ENCODE data around the gene PCDHGA3.
"Not testable (repeated sequence)": the region's sequence is repeated elsewhere in the genome, so short reads cannot be mapped to it uniquely, and the experiment has no call there.

PCDHGA3 gene

GRCh38 chr5:141343242-141343952 lies at the start of gene PCDHGA3:
Gene PCDHGA3, plus strand, starts transcription at chr5:141343829. Its CDS starts 205 bp downstream, at chr5:141344034.
- Histone ChIP-seq H3K4me1 (ENCODE audit: control insufficient read depth, insufficient read depth, low read length) (no peaks in the 10 kb centered on the region), H3K4me3 (ENCODE audit: low read length) (peak within 1 kb of the TSS; percentile 79), H3K9ac (ENCODE audit: low read length) (peak within 1 kb of the TSS; percentile 68), H3K9me3 (ENCODE audit: control insufficient read depth, low read length) (peaks cover 48% of the 10 kb centered on the region), H3K36me3 (ENCODE audit: control insufficient read depth, insufficient read depth, low read length, severe bottlenecking) (no peaks in the 10 kb centered on the region), H3K27me3 (replicated peaks; ENCODE audit: control insufficient read depth, insufficient read depth, low read length) (peaks cover 15% of the 10 kb centered on the region)
- DNase-seq (ENCODE audit: low read depth) = peak; percentile 24

- no peaks in the 10 kb centered on the region for H3K27me3 ChIP-seq (replicated peaks; ENCODE audit: control insufficient read depth, insufficient read depth, low read length)
- H3K4me3 ChIP-seq (ENCODE audit: low read length) = no peak overlapping the region
- H3K9me3 ChIP-seq (ENCODE audit: control insufficient read depth, low read length) = peaks cover 45% of the 10 kb centered on the region
- H3K36me3 ChIP-seq (ENCODE audit: control insufficient read depth, insufficient read depth, low read length, severe bottlenecking) = peaks cover 5% of the 10 kb centered on the region
- DNase-seq (ENCODE audit: low read depth) = no peak
- H3K9ac ChIP-seq (ENCODE audit: low read length) = no peak overlapping the region
- no peaks in the 10 kb centered on the region for H3K4me1 ChIP-seq (ENCODE audit: control insufficient read depth, insufficient read depth, low read length)
Measured at GRCh38 chr5:141298376-141298775, 45.3 kb upstream of the PCDHGA3 start.

- H3K4me1 ChIP-seq (ENCODE audit: control insufficient read depth, insufficient read depth, low read length) = no peaks in the 10 kb centered on the region
- H3K9ac ChIP-seq (ENCODE audit: low read length) = no peak within 1 kb of the TSS
- no peak for DNase-seq (ENCODE audit: low read depth)
- H3K4me3 ChIP-seq (ENCODE audit: low read length) = no peak within 1 kb of the TSS
- H3K36me3 ChIP-seq (ENCODE audit: control insufficient read depth, insufficient read depth, low read length, severe bottlenecking) = no peaks in the 10 kb centered on the region
- no peaks in the 10 kb centered on the region for H3K27me3 ChIP-seq (replicated peaks; ENCODE audit: control insufficient read depth, insufficient read depth, low read length)
- H3K9me3 ChIP-seq (ENCODE audit: control insufficient read depth, low read length) = peaks cover 70% of the 10 kb centered on the region
Measured at GRCh38 chr5:141303756-141304155, 39.9 kb upstream of the PCDHGA3 start, which contains the start of gene SLC25A2. Gene SLC25A2, minus strand, starts transcription at chr5:141304049. Its CDS starts 184 bp downstream, at chr5:141303865.

GRCh38 chr5:141306630-141307029 lies 37.0 kb upstream of the PCDHGA3 start:
- Histone ChIP-seq H3K4me1 (ENCODE audit: control insufficient read depth, insufficient read depth, low read length) (no peaks in the 10 kb centered on the region), H3K9me3 (ENCODE audit: control insufficient read depth, low read length) (peaks cover 68% of the 10 kb centered on the region)

GRCh38 chr5:141313711-141314110 lies 29.9 kb upstream of the PCDHGA3 start:
- Histone ChIP-seq H3K27me3 (replicated peaks; ENCODE audit: control insufficient read depth, insufficient read depth, low read length) (no peaks in the 10 kb centered on the region), H3K4me3 (ENCODE audit: low read length) (peak overlapping the region; percentile 5), H3K4me1 (ENCODE audit: control insufficient read depth, insufficient read depth, low read length) (peaks cover 6% of the 10 kb centered on the region), H3K9ac (ENCODE audit: low read length) (no peak overlapping the region), H3K9me3 (ENCODE audit: control insufficient read depth, low read length) (peaks cover 77% of the 10 kb centered on the region), H3K36me3 (ENCODE audit: control insufficient read depth, insufficient read depth, low read length, severe bottlenecking) (peaks cover 35% of the 10 kb centered on the region)
- no peak for DNase-seq (ENCODE audit: low read depth)

More at GRCh38 chr5:141306630-141307029, 37.0 kb upstream of the PCDHGA3 start:
- Histone ChIP-seq H3K4me3 (ENCODE audit: low read length) (no peak overlapping the region), H3K9ac (ENCODE audit: low read length) (no peak overlapping the region), H3K27me3 (replicated peaks; ENCODE audit: control insufficient read depth, insufficient read depth, low read length) (no peaks in the 10 kb centered on the region), H3K36me3 (ENCODE audit: control insufficient read depth, insufficient read depth, low read length, severe bottlenecking) (peaks cover 5% of the 10 kb centered on the region)
- no peak for DNase-seq (ENCODE audit: low read depth)

GRCh38 chr5:141316963-141317362 lies 26.7 kb upstream of the PCDHGA3 start:
- not testable (repeated sequence) for H3K27me3 ChIP-seq (replicated peaks; ENCODE audit: control insufficient read depth, insufficient read depth, low read length); H3K9ac ChIP-seq (ENCODE audit: low read length); DNase-seq (ENCODE audit: low read depth)
- Histone ChIP-seq H3K9me3 (ENCODE audit: control insufficient read depth, low read length) (peaks cover 71% of the 10 kb centered on the region), H3K36me3 (ENCODE audit: control insufficient read depth, insufficient read depth, low read length, severe bottlenecking) (peaks cover 37% of the 10 kb centered on the region), H3K4me3 (ENCODE audit: low read length) (peak overlapping the region; percentile 53), H3K4me1 (ENCODE audit: control insufficient read depth, insufficient read depth, low read length) (peaks cover 15% of the 10 kb centered on the region)

GRCh38 chr5:141319202-141319601 lies 24.4 kb upstream of the PCDHGA3 start:
- Histone ChIP-seq H3K9me3 (ENCODE audit: control insufficient read depth, low read length) (peaks cover 49% of the 10 kb centered on the region), H3K9ac (ENCODE audit: low read length) (no peak overlapping the region), H3K36me3 (ENCODE audit: control insufficient read depth, insufficient read depth, low read length, severe bottlenecking) (peaks cover 35% of the 10 kb centered on the region), H3K4me1 (ENCODE audit: control insufficient read depth, insufficient read depth, low read length) (peaks cover 15% of the 10 kb centered on the region), H3K4me3 (ENCODE audit: low read length) (peak overlapping the region; percentile 96), H3K27me3 (replicated peaks; ENCODE audit: control insufficient read depth, insufficient read depth, low read length) (no peaks in the 10 kb centered on the region)
- no peak for DNase-seq (ENCODE audit: low read depth)

- no peak for DNase-seq (ENCODE audit: low read depth)
- H3K27me3 ChIP-seq (replicated peaks; ENCODE audit: control insufficient read depth, insufficient read depth, low read length) = no peaks in the 10 kb centered on the region
- H3K36me3 ChIP-seq (ENCODE audit: control insufficient read depth, insufficient read depth, low read length, severe bottlenecking) = peaks cover 35% of the 10 kb centered on the region
- H3K4me3 ChIP-seq (ENCODE audit: low read length) = peak overlapping the region; percentile 96
- peaks cover 15% of the 10 kb centered on the region for H3K4me1 ChIP-seq (ENCODE audit: control insufficient read depth, insufficient read depth, low read length)
- H3K9ac ChIP-seq (ENCODE audit: low read length) = peak overlapping the region; percentile 96
- peaks cover 44% of the 10 kb centered on the region for H3K9me3 ChIP-seq (ENCODE audit: control insufficient read depth, low read length)
Measured at GRCh38 chr5:141319699-141320098, 23.9 kb upstream of the PCDHGA3 start.

GRCh38 chr5:141320225-141321169 lies 23.1 kb upstream of the PCDHGA3 start, which contains the start of gene TAF7:
Gene TAF7, minus strand, starts transcription at chr5:141320784. Its CDS starts 740 bp downstream, at chr5:141320044.
- peaks cover 37% of the 10 kb centered on the region for H3K9me3 ChIP-seq (ENCODE audit: control insufficient read depth, low read length)
- DNase-seq (ENCODE audit: low read depth) = peak; percentile 97
- H3K36me3 ChIP-seq (ENCODE audit: control insufficient read depth, insufficient read depth, low read length, severe bottlenecking) = peaks cover 33% of the 10 kb centered on the region
- H3K4me3 ChIP-seq (ENCODE audit: low read length) = peak within 1 kb of the TSS; percentile 96
- peaks cover 15% of the 10 kb centered on the region for H3K4me1 ChIP-seq (ENCODE audit: control insufficient read depth, insufficient read depth, low read length)
- H3K9ac ChIP-seq (ENCODE audit: low read length) = peak within 1 kb of the TSS; percentile 96
- no peaks in the 10 kb centered on the region for H3K27me3 ChIP-seq (replicated peaks; ENCODE audit: control insufficient read depth, insufficient read depth, low read length)

- no peaks in the 10 kb centered on the region for H3K27me3 ChIP-seq (replicated peaks; ENCODE audit: control insufficient read depth, insufficient read depth, low read length)
- no peak overlapping the region for H3K9ac ChIP-seq (ENCODE audit: low read length)
- H3K36me3 ChIP-seq (ENCODE audit: control insufficient read depth, insufficient read depth, low read length, severe bottlenecking) = peaks cover 20% of the 10 kb centered on the region
- H3K9me3 ChIP-seq (ENCODE audit: control insufficient read depth, low read length) = peaks cover 24% of the 10 kb centered on the region
- H3K4me3 ChIP-seq (ENCODE audit: low read length) = no peak overlapping the region
- no peak for DNase-seq (ENCODE audit: low read depth)
- H3K4me1 ChIP-seq (ENCODE audit: control insufficient read depth, insufficient read depth, low read length) = peaks cover 15% of the 10 kb centered on the region
Measured at GRCh38 chr5:141322261-141322660, 21.4 kb upstream of the PCDHGA3 start.

All from adipocyte (in vitro differentiated cells).